Measurements from ENCODE around the gene NECAP2.

DNA sequence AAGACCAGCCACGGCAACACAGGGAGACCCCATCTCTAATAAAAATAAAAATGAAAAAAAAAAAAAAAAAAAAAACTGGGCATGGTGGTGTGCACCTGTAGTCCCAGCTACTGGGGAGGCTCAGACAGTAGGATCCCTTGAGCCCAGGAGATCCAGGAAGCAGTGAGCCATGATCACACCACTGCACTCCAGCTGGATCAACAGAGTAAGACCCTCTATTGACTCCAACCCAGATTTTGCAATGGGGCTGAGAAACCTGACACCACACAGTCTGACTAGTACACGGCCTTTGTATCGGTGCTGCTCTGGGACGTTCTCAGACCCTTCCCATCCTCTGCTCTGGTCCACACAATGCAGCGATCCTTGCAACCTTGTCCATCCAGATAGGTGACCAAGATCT, 35.1 kb upstream of the NECAP2 start:
- no peak for TF ChIP-seq POLR2A (IDR thresholded peaks at IDR 0.05)
- no peak for TF ChIP-seq CTCF (IDR thresholded peaks at IDR 0.05)
